GM19468 (cell line): ENCODE measurements around the gene TSHZ2.

Source experiments
- ATAC-seq: cut with Tn5 transposase; IDR thresholded peaks from one replicate; pipeline ENCODE4 v1.9.1; 2021; ENCODE audit warnings: mild to moderate bottlenecking, moderate library complexity, moderate number of reproducible peaks; ENCODE audit not compliant: unreplicated experiment; ENCODE audit errors: extremely low read depth

TSHZ2 gene

DNA sequence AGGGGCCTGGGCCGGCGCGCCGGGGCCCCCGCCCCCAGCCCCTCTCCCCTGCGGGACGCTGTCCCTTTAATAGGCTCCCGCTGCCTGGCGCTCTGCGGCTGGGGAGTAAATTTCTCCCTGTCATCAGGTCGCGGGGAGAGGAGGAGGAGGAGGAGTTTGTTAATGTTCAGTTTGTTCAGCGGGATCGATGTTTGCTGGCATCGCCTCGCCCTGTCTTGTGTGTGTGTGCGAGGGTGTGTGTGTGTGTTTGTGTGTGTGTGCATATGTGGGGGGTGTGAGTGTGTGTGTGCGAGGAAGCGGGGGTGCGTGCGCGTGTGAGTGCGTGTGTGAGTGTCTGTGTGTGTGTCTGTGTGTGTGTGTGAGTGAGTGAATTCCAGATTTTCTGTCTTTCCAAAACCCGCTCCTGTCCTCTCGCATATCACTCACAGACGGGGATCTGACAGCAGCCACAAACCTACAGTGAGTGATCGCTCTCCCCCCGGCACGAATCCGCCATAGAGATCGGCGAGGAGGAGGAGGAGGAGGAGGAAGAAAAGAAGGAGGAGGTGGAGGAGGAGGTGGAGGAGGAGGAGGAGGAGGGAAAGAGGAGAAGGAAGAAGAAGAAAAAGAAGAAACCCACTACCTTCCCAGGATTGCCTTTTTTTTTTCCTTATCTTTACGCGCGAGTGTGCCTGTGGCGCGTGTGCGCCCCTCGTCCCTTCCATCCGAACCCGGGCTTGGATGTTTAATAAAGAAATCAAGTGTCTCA is at the start of gene TSHZ2:
TSHZ2 (plus strand) TSS at position 169 of the 748 bp plus-strand sequence. CDS start 936 bp downstream, outside the sequence.
- no peak for ATAC-seq

DNA sequence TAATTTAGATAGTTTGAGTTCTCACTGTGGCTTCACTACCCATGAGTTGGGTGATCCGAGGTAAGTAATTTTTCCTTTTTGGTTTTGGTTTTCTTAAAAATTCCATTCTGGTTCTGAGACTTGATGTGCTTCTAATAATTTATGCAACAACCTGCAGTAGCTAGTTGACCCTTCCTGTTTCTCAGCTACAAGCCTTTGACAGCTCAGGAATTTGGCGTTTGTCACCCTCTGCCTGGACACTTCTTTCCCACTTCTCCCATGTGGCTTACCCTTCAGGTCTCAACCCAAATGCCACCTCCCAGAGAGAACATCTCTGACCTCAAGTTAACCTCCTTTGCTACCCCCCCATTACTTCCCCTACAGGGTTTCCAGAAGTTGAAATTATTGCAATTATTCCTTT is 49.7 kb upstream of the TSHZ2 start:
- ATAC-seq, result no peak

- no peak for ATAC-seq
These were observed 48.8 kb upstream of the TSHZ2 start for GRCh38 chr20:52923123-52923937.

DNA sequence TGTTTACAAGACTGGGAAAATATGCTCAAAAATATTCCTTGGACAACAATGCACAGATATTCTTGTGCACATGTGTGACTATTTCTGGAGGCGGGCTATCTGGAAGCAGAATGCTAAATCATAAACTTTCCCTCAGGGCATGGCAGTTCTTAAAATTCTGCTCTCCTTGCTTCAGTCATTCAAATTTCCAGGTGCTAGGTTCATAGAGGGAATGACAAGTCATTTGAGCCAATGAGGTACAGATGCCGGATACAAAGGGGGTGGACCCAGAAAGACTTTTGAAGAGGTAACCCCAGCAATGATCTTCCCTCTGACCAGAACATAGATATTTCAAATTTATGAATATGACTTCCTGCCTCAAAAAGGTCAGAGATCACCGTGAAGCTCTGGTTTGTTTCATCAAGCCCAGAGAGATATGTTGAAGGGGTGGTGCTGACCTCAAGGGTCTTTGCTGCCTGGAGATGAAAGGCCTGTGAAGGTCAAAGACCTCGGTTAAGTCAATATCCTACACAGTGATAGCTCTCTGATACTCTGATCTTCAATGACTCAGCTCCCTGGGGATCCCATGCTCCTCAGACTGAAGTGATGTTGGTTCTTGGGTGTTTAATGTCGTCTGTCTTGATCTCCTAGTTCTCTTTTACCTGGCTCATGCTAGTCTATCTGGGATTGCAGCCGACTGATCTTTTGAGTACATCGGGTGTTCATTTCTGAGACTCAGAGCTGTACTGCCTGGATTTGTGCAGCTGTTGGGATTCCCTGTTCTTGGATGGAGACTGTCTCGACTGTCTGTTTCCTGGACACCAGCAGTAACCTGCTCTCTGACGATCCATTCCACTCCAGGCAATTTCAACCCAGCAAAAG is 47.5 kb upstream of the TSHZ2 start:
- no peak for ATAC-seq

- no peak for ATAC-seq
These were observed 45.7 kb upstream of the TSHZ2 start for GRCh38 chr20:52926505-52926904.

DNA sequence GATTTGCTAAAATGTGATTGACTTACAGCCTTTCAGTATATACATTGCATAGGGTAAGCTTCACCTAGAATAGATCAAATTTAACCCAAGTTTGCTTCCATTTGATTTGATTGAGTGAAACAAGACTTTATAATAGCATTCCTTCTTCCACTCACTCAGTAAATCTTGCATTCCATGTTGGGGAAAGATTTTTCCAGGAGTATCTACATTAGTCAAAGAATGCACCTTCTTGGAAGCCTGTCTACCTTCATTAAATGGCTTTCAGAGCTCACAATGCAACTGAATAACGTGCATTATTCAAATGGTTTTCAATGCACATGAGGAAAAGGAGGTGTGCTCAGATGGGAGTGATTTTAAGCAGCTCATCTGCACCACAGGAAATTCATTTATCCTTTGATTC is 38.3 kb upstream of the TSHZ2 start:
- no peak for ATAC-seq

DNA sequence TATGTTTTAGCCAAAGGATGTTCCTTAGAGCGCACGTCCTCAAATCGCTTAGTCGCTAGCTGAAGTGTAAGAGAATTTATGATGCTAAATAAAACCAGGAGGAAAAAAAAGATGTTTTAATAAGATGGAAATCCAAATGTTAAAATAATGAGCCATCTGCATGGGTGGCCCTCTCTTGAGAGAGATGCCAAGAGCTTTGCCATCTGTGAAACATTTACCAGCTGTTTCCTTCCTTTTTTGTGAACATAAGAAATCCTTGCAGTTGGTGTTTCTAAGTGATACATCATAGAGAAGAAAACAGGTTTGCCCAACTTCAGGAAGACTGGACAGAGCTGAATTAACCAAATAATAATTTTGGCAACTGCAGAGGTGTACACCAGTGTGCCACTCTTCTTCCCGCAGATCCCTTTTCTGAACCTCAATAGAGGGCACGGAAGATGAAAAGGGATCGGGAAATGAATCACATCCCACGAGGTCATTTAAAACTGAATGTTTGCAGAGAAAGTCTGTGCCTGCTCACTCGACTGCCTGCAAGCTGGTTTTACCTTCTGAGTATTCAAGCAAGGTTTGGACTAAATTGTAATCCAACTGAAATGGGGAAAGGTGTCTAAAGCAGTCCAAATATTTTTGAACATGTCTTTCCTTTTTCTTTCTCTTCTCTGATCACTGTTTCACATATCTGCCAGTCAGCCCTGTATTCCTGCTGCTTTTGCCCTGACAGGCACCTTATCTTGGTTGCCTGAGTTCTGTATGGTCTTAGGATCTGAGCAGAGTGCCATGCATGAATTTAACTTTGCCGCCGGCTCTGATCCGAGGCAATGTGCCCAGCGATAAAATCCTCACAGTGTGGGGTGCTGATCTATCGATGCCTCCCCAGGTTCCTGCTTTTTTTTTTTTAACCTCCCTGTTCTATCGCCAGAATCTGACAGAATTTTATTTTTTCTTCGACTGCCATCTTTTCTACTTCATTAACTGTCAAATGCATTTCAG is 35.5 kb upstream of the TSHZ2 start:
- no peak for ATAC-seq

DNA sequence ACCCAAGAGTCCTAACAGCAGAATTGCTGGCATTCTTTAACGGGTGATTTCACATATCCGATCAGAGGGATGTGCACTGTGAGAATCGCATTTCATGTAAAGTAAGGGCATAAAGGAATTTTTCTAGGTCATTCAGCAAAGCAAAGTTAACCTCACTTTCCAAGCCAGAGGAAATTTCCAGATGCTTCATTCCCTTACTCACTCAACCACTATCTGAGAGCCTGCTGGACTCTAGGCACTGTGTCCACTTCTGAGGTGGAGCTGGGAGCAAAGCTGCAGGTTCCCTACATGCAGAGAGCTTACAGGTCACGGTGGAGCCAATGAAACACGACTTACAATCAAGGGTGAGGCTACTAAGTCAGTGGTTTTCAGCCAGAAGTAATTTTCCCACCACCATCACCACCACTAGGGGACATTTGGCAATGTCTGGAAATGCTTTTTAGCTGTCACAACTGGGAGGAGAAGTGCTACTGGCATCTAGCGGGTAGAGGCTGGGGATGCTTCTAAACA is 34.5 kb upstream of the TSHZ2 start:
- ATAC-seq, result no peak

DNA sequence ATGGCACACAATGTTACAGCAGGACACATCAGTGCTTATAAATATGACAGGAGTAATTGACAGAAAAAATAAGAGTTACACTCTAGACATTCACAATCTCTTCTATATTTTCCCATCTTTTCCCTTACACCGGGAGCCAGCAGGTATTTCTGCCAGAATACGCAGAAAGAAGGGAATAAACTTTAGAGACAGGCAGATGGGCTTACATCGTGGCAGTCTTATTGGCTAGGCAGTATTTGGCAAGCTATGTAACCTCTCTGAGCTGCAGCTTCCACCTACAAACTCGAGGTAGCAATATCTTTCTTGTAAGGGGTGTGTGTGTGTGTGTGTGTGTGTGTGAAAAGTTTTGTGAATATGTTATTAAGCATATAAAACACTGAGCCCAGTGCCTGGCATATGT is 33.0 kb upstream of the TSHZ2 start:
- ATAC-seq, result no peak

GRCh38 chr20:52941808-52942207 is 30.4 kb upstream of the TSHZ2 start:
- ATAC-seq, result no peak

- no peak for ATAC-seq
These were observed 28.8 kb upstream of the TSHZ2 start for GRCh38 chr20:52943185-52943841.

GRCh38 chr20:52945268-52945667 is 26.9 kb upstream of the TSHZ2 start:
- no peak for ATAC-seq

GRCh38 chr20:52945862-52946522 is 26.2 kb upstream of the TSHZ2 start:
- ATAC-seq, result no peak

DNA sequence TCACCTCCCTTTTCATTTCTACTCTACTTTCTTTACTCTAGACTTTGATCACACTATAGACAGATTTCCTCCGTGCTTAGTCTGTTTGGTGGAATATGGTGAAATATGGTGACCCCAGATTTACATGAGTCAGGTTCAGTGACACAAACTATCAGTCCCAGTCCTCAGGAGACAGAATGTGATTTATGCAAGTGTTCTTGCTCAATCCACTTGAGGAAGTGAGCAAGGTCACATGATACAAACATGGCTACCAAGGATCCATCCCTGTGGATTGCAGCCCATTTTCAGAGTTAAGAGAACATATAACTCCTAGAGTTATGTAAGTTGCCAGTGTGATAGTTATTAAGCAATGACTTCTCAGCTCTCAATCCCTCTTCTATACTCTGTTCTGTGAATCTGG is 23.7 kb upstream of the TSHZ2 start:
- ATAC-seq, result no peak

DNA sequence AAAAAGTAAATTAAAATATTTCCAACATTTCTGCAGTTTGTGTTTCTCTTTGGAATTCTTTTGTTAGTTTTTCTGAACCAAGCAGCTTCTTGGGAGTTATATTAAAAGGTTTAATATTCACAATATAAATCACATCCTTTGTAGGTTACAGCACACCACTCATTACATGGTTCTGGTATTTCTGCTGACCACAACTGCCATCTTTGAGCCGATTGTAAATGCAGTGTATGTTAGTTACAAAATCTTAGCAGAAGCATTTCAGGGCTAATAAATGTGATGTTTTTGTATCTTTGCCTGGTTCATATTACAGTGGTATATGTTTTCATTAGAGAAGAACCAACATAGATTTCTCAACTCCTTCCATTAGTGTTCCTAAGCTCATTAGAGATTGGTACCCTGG is 19.1 kb upstream of the TSHZ2 start:
- no peak for ATAC-seq

GRCh38 chr20:52954849-52955248 is 17.3 kb upstream of the TSHZ2 start:
- no peak for ATAC-seq

DNA sequence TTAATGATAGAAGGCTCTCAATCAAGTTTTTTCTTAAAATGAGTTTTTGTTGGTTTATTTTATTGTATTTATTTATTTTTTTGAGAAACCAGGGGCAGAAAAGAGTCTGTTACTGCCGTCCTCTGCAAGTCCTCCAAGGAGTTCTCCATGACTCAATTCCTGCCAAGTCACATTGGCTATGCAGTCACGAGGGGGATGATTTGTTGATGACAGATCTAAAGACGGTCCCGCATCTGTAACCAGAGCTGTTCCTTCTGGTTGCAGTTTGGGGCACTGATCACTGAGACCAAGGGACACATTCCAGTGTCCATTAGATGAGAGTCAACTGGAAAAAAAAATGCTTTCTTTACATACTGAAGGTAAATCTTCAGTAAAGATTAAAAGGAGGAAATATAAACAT is 13.9 kb upstream of the TSHZ2 start:
- ATAC-seq, result no peak

GRCh38 chr20:52959125-52959524 is 13.0 kb upstream of the TSHZ2 start:
- ATAC-seq, result no peak
